HEK293 (cell line): ENCODE data around the gene PKLR.

ENCODE experiments used
- FEZF1 ChIP-seq: fragments of 450-650 bp; formaldehyde crosslinking; IDR thresholded peaks from 2 replicates; pipeline ENCODE4 v1.5.1; 2016; ENCODE audit warnings: missing biosample characterization, missing genetic modification characterization
- KLF7 ChIP-seq: fragments of 450-650 bp; formaldehyde crosslinking; IDR thresholded peaks from 2 replicates; pipeline ENCODE4 v1.5.1; 2016; ENCODE audit warnings: missing biosample characterization, missing genetic modification characterization, borderline replicate concordance
- PRDM1 ChIP-seq: fragments of 450-650 bp; formaldehyde crosslinking; IDR thresholded peaks from 2 replicates; pipeline ENCODE4; 2016; ENCODE audit warnings: missing biosample characterization, missing genetic modification characterization
- TRIM28 ChIP-seq: IDR thresholded peaks from 2 replicates; pipeline ENCODE4 v1.6.1; 2011; ENCODE audit warnings: low read length, control low read depth, borderline replicate concordance
- ZBTB1 ChIP-seq: fragments of 450-650 bp; formaldehyde crosslinking; IDR thresholded peaks from 2 replicates; pipeline ENCODE4 v1.5.1; 2016; ENCODE audit warnings: missing biosample characterization, missing genetic modification characterization
- ZNF121 ChIP-seq: fragments of 450-650 bp; formaldehyde crosslinking; IDR thresholded peaks from 2 replicates; pipeline ENCODE4 v1.5.1; 2016; ENCODE audit warnings: missing biosample characterization, missing genetic modification characterization
- ZNF16 ChIP-seq: fragments of 450-650 bp; formaldehyde crosslinking; IDR thresholded peaks from 2 replicates; pipeline ENCODE4 v1.5.1; 2016; ENCODE audit warnings: low read depth, missing biosample characterization, missing genetic modification characterization
- ZNF239 ChIP-seq: fragments of 450-650 bp; formaldehyde crosslinking; IDR thresholded peaks from 2 replicates; pipeline ENCODE4 v1.5.1; 2016; ENCODE audit warnings: missing biosample characterization, missing genetic modification characterization
- ZNF302 ChIP-seq: fragments of 450-650 bp; formaldehyde crosslinking; IDR thresholded peaks from 2 replicates; pipeline ENCODE4 v1.5.1; 2016; ENCODE audit warnings: missing biosample characterization, missing genetic modification characterization, low read depth
- ZNF341 ChIP-seq: fragments of 450-650 bp; formaldehyde crosslinking; IDR thresholded peaks from 2 replicates; pipeline ENCODE4; 2016; ENCODE audit warnings: low read depth, missing biosample characterization, missing genetic modification characterization
- ZNF473 ChIP-seq: fragments of 450-650 bp; formaldehyde crosslinking; IDR thresholded peaks from 2 replicates; pipeline ENCODE4 v1.5.1; 2017; ENCODE audit warnings: missing biosample characterization, missing genetic modification characterization
- ZNF529 ChIP-seq: fragments of 450-650 bp; formaldehyde crosslinking; IDR thresholded peaks from 2 replicates; pipeline ENCODE4 v1.5.1; 2017; ENCODE audit warnings: missing genetic modification characterization, missing biosample characterization; ENCODE audit not compliant: insufficient replicate concordance
- ZSCAN16 ChIP-seq: fragments of 450-650 bp; formaldehyde crosslinking; IDR thresholded peaks from 2 replicates; pipeline ENCODE4 v1.5.1; 2016; ENCODE audit warnings: missing biosample characterization, missing genetic modification characterization
- TF ChIP-seq, protein P1 (sequence below): fragments of 450-650 bp; formaldehyde crosslinking; IDR thresholded peaks from 2 replicates; pipeline ENCODE4 v1.5.1; 2016; ENCODE audit warnings: missing biosample characterization, missing genetic modification characterization
- TF ChIP-seq, protein P2 (sequence below): fragments of 450-650 bp; IDR thresholded peaks from 2 replicates; pipeline ENCODE4 v1.5.1; 2018; ENCODE audit warnings: missing biosample characterization, mild to moderate bottlenecking, missing genetic modification characterization
- TF ChIP-seq, protein P3 (sequence below): fragments of 450-650 bp; formaldehyde crosslinking; optimal IDR thresholded peaks from 2 replicates; pipeline ENCODE3; 2016; ENCODE audit warnings: missing biosample characterization, mild to moderate bottlenecking, missing genetic modification characterization
- TF ChIP-seq, protein P4 (sequence below): fragments of 450-650 bp; formaldehyde crosslinking; IDR thresholded peaks from 2 replicates; pipeline ENCODE4 v1.5.1; 2017; ENCODE audit warnings: missing biosample characterization, mild to moderate bottlenecking, missing genetic modification characterization, moderate library complexity
- TF ChIP-seq, protein P5 (sequence below): fragments of 450-650 bp; formaldehyde crosslinking; IDR thresholded peaks from 2 replicates; pipeline ENCODE4 v1.5.1; 2016; ENCODE audit warnings: missing biosample characterization, missing genetic modification characterization
- TF ChIP-seq, protein P6 (sequence below): fragments of 450-650 bp; formaldehyde crosslinking; IDR thresholded peaks from 2 replicates; pipeline ENCODE4 v1.5.1; 2017; ENCODE audit warnings: missing biosample characterization, missing genetic modification characterization

Gene PKLR

DNA sequence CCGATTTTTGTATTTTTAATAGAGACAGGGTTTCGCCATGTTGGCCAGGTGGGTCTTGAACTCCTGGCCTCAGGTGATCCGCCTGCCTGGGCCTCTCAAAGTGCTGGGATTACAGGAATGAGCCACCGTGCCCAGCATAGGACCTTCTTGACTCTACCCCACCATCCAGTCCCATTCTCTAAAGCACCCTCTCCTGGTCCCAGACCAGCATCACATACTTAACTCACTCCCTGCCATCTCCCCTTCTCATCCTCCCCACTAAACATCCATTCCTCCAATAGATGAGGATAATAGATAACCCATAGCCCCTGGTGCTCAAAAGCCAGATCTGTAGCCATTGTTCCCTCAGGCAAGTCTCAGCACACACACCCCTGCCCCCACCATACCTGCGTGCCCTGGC lies 48.0 kb downstream of the PKLR start (continued):
- TF ChIP-seq, protein P1, sequence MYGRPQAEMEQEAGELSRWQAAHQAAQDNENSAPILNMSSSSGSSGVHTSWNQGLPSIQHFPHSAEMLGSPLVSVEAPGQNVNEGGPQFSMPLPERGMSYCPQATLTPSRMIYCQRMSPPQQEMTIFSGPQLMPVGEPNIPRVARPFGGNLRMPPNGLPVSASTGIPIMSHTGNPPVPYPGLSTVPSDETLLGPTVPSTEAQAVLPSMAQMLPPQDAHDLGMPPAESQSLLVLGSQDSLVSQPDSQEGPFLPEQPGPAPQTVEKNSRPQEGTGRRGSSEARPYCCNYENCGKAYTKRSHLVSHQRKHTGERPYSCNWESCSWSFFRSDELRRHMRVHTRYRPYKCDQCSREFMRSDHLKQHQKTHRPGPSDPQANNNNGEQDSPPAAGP (tag by site-specific recombination) = no peak
- no peak for TF ChIP-seq ZBTB1 (tag by site-specific recombination)
- TF ChIP-seq, protein P2, sequence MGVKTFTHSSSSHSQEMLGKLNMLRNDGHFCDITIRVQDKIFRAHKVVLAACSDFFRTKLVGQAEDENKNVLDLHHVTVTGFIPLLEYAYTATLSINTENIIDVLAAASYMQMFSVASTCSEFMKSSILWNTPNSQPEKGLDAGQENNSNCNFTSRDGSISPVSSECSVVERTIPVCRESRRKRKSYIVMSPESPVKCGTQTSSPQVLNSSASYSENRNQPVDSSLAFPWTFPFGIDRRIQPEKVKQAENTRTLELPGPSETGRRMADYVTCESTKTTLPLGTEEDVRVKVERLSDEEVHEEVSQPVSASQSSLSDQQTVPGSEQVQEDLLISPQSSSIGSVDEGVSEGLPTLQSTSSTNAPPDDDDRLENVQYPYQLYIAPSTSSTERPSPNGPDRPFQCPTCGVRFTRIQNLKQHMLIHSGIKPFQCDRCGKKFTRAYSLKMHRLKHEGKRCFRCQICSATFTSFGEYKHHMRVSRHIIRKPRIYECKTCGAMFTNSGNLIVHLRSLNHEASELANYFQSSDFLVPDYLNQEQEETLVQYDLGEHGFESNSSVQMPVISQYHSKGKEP (tag by site-specific recombination) = no peak
- 0 out of 2 replicates have a peak, but pooled peaks have one; percentile 5 for TF ChIP-seq ZNF121 (tag by site-specific recombination)
- TF ChIP-seq, protein P3, sequence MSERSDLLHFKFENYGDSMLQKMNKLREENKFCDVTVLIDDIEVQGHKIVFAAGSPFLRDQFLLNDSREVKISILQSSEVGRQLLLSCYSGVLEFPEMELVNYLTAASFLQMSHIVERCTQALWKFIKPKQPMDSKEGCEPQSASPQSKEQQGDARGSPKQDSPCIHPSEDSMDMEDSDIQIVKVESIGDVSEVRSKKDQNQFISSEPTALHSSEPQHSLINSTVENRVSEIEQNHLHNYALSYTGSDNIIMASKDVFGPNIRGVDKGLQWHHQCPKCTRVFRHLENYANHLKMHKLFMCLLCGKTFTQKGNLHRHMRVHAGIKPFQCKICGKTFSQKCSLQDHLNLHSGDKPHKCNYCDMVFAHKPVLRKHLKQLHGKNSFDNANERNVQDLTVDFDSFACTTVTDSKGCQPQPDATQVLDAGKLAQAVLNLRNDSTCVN (tag by site-specific recombination) = no peak
- TF ChIP-seq KLF7 (tag by site-specific recombination) = no peak
- TF ChIP-seq, protein P4, sequence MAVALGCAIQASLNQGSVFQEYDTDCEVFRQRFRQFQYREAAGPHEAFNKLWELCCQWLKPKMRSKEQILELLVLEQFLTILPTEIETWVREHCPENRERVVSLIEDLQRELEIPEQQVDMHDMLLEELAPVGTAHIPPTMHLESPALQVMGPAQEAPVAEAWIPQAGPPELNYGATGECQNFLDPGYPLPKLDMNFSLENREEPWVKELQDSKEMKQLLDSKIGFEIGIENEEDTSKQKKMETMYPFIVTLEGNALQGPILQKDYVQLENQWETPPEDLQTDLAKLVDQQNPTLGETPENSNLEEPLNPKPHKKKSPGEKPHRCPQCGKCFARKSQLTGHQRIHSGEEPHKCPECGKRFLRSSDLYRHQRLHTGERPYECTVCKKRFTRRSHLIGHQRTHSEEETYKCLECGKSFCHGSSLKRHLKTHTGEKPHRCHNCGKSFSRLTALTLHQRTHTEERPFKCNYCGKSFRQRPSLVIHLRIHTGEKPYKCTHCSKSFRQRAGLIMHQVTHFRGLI (tag by site-specific recombination) = no peak
- no peak for TF ChIP-seq PRDM1
- TF ChIP-seq ZSCAN16 = no peak
- no peak for TF ChIP-seq FEZF1 (tag by site-specific recombination)
- no peak for TF ChIP-seq ZNF529 (tag by site-specific recombination)
- TF ChIP-seq TRIM28 = no peak
- TF ChIP-seq, protein P5, sequence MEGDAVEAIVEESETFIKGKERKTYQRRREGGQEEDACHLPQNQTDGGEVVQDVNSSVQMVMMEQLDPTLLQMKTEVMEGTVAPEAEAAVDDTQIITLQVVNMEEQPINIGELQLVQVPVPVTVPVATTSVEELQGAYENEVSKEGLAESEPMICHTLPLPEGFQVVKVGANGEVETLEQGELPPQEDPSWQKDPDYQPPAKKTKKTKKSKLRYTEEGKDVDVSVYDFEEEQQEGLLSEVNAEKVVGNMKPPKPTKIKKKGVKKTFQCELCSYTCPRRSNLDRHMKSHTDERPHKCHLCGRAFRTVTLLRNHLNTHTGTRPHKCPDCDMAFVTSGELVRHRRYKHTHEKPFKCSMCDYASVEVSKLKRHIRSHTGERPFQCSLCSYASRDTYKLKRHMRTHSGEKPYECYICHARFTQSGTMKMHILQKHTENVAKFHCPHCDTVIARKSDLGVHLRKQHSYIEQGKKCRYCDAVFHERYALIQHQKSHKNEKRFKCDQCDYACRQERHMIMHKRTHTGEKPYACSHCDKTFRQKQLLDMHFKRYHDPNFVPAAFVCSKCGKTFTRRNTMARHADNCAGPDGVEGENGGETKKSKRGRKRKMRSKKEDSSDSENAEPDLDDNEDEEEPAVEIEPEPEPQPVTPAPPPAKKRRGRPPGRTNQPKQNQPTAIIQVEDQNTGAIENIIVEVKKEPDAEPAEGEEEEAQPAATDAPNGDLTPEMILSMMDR (tag by site-specific recombination) = peak; percentile 43
- no peak for TF ChIP-seq ZNF239 (tag by site-specific recombination)
- TF ChIP-seq ZNF473 (tag by site-specific recombination) = no peak
- TF ChIP-seq ZNF302 (tag by site-specific recombination) = no peak
- TF ChIP-seq ZNF16 (tag by site-specific recombination) = no peak
- TF ChIP-seq, protein P6, sequence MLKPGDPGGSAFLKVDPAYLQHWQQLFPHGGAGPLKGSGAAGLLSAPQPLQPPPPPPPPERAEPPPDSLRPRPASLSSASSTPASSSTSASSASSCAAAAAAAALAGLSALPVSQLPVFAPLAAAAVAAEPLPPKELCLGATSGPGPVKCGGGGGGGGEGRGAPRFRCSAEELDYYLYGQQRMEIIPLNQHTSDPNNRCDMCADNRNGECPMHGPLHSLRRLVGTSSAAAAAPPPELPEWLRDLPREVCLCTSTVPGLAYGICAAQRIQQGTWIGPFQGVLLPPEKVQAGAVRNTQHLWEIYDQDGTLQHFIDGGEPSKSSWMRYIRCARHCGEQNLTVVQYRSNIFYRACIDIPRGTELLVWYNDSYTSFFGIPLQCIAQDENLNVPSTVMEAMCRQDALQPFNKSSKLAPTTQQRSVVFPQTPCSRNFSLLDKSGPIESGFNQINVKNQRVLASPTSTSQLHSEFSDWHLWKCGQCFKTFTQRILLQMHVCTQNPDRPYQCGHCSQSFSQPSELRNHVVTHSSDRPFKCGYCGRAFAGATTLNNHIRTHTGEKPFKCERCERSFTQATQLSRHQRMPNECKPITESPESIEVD (tag by site-specific recombination) = no peak
- 0 out of 2 replicates have a peak, but pooled peaks have one; percentile 14 for TF ChIP-seq ZNF341
